Fibroblast of villous mesenchyme (primary cell): Measurements from ENCODE around the gene MTG2. TPM values are rescaled to one million over a fixed set of nuclear protein-coding genes. Genes with fewer than 3 reads are reported as not detected.

Experiments used
- DNase-seq: peaks from one replicate; pipeline ENCODE4 v3.0.0-alpha.2; 2010; ENCODE audit warnings: low read depth
- H3K4me3 ChIP-seq: 2 replicates; pipeline ENCODE4 v1.5.1; 2011; ENCODE audit warnings: low read depth, mild to moderate bottlenecking, low read length
- CTCF ChIP-seq: IDR thresholded peaks from 2 replicates; pipeline ENCODE4 v1.5.1; 2012; ENCODE audit warnings: low read depth, mild to moderate bottlenecking, low read length; ENCODE audit not compliant: insufficient read depth
- total RNA-seq: library from RNA; depleted of rRNA; stranded (reverse); fragments of >200 nt; gene quantifications from 2 replicates; pipeline ENCODE4 v1.2.3, GENCODE V29; 2012

Gene MTG2
- total RNA-seq, 1 donor, result 19.9 TPM

- no peak for TF ChIP-seq CTCF
These were observed 24.8 kb upstream of the MTG2 start for GRCh38 chr20:62158088-62158400.

GRCh38 chr20:62158541-62158940, 24.3 kb upstream of the MTG2 start:
- TF ChIP-seq CTCF, result no peak
- no peak overlapping the region for H3K4me3 ChIP-seq
- no peak for DNase-seq

More at GRCh38 chr20:62158088-62158400, 24.8 kb upstream of the MTG2 start:
- DNase-seq, result no peak
- H3K4me3 ChIP-seq, result no peak overlapping the region

GRCh38 chr20:62159052-62159451, 23.8 kb upstream of the MTG2 start:
- TF ChIP-seq CTCF, result no peak
- no peak overlapping the region for H3K4me3 ChIP-seq
- no peak for DNase-seq

GRCh38 chr20:62159839-62160238, 23.0 kb upstream of the MTG2 start:
- TF ChIP-seq CTCF, result no peak
- no peak for DNase-seq
- H3K4me3 ChIP-seq, result no peak overlapping the region

GRCh38 chr20:62160253-62160652, 22.6 kb upstream of the MTG2 start:
- no peak overlapping the region for H3K4me3 ChIP-seq
- DNase-seq, result no peak
- TF ChIP-seq CTCF, result no peak

GRCh38 chr20:62160876-62161275, 22.0 kb upstream of the MTG2 start:
- TF ChIP-seq CTCF, result no peak
- H3K4me3 ChIP-seq, result no peak overlapping the region
- DNase-seq, result no peak

GRCh38 chr20:62161347-62161746, 21.5 kb upstream of the MTG2 start:
- TF ChIP-seq CTCF, result no peak
- H3K4me3 ChIP-seq, result no peak overlapping the region
- DNase-seq, result peak; percentile 55
